ENCODE measurements around the gene USP20.

Gene USP20

DNA sequence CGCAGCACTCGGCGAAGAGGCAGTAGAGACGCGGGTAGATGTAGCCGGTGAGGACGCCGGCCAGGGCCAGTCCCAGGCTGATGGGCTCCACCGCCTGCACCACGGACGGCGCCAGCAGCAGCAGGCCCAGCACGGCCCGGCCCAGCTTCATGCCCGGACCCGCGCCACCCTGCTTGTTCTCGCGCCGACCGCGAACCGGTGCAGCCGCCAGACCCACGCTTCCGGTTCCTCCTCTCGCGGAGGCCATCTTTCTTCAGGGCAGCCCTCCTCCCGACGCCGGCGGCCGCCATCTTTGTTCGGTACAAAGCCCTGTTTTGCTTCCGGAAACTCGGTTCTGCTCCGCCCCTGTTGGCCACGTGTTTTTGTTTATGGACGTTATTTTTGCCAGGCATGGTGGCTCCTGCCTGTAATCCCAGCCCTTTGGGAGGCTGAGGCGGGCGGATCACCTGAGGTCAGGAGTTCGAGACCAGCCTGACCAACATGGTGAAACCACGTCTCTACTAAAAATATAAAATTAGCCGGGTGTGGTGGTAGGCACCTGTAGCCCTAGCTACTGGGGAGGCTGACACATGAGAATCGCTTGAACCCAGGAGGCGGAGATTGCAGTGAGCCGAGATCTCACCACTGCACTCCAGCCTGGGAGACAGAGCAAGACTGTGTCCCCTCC lies 11.2 kb upstream of the USP20 start, which contains the start of gene TOR1A:
TSS of gene TOR1A (minus strand) at position 202 of the 667 bp plus-strand sequence. CDS start at position 151, 51 bp downstream.
- DNase-seq, result peak; percentile 92 to 93

DNA sequence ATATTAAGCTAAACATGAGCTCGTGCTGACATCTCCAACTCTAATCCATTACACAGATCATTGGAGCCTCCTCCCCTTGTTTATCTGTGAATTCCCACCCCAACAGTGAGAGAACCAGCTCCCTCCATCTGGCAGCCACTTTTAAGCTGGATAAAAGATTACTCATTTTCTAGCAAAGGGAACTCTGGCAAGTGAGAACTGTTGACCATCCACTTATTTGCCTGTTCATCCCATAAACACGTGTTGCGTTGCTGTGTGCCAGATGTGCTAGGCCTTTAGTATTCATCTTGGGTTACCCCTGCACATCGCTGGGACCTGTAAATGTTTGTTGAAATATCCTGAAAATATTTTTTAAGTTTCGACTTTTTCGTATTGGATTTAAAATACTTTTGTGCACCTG lies 8.9 kb upstream of the USP20 start:
- no peak for DNase-seq

DNA sequence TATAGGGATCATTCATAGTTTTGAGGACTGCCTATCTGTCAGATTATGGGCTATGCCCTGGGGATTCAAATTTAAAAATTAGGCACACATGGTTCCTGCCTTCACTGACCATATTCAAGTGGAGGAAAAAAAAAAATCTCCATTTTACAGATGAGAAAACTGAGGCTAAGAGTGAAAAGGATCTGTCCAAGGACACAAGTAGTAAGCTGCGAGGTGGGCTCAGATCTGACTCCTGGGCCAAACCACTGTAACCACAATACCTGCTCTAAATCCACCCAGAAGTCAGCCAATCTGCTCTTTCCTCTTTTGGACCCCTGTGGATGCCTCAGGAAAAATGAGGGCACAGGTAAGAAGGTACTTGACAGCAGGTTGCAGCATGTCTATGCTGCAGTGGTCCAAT lies 8.5 kb upstream of the USP20 start:
- no peak for DNase-seq

DNA sequence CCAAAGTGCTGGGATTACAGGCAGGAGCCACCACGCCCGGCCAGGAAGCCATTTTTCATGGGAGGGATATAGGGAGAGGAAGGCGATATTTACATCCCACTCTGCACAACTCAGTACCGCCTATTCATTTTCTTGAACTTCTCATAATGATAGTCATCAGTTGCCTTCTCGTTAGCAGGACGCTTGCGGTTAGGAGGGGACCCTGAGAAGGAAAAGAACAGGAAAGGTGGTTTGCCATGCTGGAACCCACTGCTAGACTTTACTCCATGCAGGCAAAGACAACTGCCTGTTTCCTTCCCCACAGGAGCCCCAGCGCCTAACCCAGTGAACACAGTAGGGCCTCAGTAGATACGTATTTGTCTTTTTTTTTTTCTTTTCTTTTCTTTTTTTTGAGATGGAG lies 7.2 kb upstream of the USP20 start:
- DNase-seq, result no peak

DNA sequence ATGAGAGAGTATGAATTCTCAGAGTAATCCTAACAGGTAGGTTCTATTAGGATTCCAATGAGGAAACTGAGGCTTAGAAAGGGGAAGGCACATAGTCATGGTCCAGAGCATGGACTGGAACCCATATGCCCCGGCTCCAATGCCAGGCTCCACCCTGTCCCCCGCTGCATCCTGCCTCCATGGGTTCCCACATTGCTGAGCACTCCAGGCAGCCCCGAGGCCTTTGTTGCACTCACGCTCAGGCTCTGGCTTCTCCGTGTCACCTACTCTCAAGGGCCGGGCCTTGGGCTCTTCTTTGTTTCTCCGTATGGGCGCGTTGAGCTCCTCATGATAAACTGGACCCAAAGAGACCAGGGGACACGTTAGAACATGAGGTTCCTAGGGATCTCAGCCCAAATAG lies 6.3 kb upstream of the USP20 start:
- DNase-seq, result no peak

DNA sequence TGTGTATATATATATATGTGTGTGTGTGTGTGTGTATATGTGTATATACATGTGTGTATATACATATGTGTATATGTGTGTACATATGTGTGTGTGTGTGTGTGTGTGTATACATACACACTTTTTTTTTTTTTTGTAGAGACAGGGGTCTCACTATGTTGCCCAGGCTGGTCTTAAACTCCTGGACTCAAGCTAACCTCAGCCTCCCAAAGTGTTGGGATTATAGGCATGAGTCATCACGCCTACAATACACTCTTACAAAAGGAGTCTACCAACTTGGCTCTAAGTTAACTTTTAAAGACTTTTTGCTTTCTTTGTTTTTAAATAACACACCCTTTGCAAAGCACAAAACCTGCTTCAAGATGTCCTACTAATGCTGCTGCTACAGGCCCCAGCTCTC lies 2.3 kb upstream of the USP20 start:
- DNase-seq, result no peak

DNA sequence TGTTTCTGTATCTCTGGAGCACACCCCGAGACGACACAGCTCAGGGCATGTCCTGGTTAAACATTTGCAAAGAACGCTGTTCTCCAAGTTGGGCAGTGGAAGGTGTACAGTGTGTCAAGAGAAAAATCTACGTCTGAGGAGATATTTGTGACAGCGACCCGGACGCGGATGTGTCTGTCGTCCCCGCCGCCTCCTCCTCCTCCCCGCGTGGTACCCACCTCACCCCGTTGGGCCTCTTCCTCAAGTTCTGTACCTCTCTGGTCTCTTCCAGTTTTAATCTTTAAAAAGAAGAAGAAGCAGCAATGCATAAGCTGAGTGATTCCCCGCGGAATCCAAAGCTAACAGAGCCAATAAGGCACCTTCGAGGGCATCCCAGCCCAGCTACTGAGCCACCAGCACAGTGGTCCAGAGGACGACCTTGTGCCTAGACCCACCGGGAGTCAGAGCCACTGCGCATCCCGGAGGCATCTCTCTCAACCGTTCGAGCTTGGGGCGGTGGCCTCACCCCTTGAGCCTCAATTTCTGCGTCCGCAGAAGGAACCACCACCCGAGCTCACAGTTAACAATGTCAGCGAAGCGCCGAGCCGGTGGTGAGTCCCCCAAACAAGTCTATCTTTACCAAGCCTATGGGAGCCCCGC lies 650 bp upstream of the USP20 start:
- peak; percentile 16 to 51 for DNase-seq

DNA sequence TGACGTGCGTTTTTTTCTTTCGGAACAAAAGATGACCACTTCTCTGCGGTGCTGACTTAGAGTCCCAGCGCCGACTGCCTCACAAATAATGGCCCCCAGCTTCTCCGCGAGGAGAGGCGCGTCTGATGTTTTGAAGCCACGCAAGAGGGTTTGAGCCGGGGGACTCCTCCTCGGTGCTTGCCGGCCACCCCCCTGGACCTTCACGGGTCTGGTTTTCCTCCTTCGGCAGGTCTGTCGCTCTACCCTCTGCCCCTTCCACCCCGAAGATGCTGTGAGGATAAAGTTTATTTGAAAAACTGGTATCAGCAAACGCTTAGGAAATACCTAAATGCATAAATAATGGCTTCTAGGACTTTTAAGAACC lies 584 bp downstream of the USP20 start:
- DNase-seq, result no peak

DNA sequence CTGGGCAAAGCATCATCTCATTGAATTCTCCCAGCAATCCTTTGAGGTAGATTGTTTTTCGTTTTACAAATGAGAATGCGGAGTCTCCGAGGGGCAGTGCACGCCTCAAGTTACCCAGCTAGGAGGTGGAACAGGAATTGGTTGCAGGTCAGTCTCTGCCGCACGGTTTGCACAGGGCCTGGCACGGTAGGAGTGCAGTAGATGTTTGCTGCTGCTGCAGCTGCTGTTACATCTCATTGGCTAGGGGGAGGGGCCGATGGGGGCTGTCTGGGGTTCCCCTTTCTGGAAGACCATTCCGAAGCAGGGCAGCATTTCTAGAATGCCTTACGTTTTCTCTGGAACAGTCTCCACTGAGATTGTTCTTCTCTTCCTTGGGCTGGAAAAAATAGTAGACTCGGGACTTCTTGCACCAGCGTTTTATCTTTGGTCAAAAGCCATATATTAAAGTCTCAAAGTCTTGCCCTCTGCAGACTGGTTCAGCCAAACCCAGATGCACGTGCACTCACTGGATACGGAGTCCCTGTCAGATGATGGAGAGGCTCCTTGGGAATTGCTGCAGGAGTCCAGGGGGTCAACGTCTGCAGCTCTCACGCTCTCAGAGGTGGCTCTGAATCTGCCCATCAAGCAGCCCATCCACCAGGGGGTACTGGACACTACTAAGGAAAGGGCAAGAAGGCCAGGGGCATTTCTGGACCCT lies 1.2 kb downstream of the USP20 start:
- DNase-seq, result peak; percentile 55

DNA sequence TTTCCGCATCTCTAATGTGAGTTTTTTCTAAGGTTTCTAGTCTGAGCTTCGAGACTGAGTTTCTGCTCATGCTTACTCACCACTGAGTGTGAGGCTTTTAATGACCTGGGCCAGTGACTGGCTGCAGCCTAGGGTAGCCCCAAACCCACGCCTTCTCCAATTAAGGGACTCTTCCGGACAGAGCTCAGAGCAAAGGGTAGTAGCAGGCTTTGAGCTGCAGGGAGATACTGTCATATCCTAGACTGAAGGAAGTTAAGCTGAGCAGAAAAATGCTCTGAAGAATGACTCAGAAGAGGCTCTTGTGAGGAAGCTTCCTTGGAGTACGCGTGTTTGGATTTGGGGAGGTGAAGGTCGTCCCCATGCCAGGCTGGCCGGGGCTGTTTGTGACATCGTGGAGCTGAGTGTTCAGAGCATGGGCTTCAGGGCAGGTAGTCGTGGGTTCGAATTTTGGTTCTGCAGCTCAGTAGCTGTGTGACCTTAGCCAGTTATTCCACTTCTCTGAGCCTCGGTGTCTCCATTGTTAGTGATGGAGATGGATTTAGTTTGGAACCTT lies 3.5 kb downstream of the USP20 start:
- DNase-seq, result no peak

DNA sequence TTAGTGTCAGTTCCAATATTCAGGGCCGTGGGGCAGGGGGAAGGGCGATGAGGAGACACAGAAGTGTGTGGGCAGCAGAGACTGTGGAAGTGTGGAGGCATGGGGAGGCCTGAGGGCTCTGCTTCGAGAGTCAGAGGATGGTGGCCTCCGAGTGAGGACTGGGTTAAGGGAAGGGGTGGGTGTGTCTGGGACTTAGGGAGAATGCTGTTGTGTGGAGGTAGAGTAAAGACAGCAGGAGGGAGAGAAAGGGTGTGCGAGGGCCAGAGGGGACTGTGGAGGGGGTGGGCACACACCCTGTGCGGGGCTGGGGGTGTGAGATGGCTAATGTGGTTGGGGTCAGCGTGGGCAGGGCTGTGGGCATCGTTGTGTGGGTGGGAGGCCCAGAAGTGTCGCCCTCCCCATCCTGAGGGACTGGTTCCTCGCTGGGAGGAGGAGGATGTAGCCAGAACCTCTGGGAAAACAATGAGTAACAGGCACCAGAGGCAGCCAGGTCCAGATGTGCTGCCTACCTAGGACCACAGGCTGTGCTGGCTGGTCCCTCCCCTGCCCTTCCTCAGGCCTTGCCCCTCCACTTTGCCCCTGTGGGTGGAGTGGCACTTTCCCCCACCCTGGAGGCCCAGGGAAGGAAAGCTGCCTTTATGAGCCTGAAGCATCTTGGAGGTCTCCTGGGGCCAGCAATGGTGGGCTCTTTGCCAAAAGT lies 4.2 kb downstream of the USP20 start:
- no peak for DNase-seq

DNA sequence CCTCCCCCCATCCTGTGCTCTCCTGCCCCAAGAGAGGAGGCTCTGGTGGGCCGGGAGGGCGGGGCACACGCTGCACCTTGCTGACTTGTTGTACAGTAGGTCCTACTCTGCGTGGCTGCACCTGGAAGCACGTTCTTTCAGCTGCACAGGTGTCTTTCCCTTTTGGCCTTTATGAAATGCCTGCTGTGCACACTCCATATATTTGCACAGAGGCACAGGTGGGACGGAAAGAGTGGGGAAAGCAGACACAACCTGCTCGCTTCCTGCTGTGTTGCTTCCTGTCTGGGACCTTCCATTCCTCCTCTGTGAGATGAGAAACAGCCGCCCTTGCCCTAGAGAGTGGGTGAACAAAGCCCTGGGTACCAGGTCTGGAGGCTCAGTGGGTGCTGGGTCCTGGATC lies 4.8 kb downstream of the USP20 start:
- DNase-seq, result no peak

DNA sequence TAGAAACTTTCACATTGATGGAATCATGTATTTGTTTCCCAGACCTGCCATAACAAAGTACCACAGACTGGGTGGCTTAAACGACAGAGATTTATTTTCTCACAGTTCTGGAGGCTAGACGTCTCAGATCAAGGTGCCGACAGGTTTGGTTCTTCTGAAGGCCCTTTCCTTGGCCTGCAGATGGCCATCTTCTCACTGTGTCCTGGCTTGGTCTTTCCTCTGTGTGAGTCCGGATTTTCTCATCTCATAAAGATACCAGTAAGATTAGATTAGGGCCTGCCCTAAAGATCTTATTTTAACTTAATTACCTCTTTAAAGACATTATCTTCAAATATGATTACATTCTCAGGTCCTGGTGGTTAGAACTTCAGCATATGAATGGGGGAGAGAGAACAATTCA lies 5.8 kb downstream of the USP20 start:
- DNase-seq, result no peak

DNA sequence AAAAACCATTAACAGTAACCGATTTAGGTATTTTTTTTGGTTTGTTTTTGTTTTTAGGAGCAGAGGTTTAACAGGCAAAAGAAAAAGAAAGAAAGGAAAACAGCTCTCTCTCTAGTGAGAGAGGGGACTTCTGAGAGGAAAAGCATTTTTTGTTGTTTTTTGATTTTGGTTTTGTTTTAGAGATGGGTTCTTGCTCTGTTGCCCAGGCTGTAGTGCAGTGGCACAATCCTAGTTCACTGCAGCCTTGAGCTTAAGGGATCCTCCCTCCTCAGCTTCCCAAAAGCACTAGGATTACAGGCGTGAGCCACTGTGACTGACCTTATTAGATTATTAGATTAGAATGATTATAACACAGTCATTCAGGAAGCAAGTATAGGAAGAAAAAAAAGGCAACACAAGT lies 10.1 kb downstream of the USP20 start:
- DNase-seq, result no peak

DNA sequence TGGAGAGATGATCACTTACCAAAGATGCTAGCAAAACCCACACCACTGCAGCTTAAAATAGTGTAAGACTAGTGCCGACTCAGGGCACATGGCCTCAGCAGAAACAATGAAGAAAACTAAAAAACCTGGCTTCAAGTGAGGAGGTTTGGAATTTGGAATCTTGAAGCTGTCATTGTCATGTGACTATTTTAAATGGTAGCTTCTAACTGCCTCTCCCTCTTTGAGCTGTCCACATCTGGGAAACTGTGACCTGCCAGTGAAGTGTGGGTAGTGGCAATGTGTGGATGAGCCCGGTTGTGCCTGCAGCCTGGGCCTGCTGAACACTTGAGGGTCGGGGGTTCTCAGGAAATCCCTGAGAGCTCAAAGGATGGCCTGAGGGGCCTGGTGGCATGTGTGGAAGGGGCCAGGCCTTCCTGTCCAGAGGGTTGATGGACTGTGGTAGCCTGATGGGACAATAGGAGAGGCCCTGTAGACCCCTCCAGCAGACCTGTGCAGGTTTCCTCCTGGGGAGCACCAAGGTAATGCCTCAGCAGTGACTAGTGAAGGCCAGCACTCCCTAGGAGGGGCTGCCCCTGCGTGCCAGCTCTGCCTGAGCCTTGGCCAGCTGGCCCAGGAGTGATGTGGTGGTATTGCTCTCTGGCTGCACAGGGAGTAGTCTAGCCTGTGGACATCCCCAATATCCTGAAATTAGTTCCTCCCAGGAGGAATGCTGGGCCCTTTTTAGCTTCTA lies 13.6 kb downstream of the USP20 start:
- DNase-seq, result no peak

DNA sequence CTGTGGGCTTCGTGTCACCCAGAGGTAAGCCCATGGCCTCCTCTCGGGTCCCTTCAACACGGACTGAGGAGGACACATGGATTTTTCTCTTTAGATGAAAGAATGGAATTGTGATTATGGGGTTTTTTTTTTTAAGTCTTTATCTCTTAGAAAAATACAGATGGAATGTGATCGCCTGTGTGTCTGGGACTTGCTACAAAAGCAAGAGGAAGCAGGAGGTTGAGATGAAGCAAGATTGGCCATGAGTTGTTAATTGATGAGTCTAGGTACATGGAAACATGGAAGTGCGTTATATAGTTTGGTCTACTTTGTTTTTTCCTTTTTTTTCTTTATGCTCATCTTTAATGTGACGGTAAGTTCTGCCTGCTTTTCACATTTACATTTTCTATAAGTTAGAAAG lies 14.6 kb downstream of the USP20 start:
- DNase-seq, result no peak

DNA sequence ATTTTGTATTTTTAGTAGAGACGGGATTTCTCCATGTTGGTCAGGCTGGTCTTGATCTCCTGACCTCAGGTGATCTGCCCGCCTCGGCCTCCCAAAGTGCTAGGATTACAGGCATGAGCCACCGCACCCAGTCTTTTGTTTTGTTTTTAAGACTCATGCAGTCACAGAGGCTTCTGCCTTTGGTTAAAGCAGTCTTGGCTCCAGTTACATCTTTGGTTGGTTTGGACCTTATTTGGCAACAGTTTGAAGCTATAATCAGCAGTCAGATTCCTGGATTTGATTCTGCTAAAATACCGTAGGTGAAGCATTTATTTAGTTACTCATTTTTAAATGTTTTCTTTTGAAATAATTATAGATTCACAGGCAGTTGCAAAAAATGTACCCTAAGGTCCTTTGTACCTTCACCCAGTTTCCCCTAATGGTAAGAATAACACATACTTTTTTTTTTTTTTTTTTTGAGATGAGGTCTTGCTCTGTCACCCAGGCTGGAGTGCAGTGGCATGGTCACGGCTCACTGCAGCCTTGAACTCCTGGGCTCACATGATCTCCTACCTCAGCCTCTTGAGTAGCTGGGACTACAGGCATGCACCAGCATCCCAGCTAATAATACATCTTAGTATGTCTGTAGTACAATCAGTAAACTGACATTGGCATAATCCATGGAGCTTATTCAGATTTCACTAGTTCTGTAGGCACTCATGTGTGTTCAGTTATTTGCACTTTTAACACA lies 15.7 kb downstream of the USP20 start:
- no peak for DNase-seq

DNA sequence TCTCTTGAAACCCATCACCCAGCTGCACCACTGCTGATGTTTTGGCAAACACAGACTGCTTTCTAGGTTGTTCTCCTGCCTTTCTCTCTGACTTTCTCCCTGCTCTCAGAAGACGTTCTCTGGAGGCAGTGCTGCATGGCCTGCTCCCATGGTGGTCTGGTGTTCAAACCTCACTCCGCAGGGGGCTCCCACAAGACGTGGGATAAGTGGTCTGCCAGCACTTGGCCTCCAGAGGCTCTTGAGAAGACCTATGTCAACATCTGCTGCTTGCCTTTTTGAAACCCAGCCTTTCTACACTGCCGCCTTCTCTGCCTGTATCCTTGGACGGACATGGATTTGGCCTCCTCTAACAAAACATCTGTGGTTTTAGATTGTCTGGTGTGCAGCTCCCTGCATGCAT lies 16.6 kb downstream of the USP20 start:
- no peak for DNase-seq

DNA sequence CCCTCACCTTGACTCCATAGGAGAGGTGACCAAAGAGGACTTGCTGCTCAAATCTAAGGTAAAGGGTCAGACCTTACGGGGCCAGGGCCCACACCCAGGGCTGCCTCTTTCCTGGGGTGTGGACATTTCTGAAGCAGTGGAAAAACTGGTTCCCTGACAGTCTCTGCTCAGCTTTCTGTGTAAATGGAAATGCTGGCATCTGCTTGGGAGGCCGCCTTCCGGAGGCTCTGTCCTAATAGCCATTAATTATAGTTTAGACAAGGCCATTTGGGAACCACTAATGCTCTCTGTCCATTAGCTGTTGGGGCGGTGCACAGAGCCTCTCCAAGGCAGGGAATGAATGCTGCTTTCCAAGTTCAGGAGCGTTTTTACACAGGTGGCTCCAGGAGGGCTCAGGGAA lies 17.3 kb downstream of the USP20 start:
- no peak for DNase-seq

DNA sequence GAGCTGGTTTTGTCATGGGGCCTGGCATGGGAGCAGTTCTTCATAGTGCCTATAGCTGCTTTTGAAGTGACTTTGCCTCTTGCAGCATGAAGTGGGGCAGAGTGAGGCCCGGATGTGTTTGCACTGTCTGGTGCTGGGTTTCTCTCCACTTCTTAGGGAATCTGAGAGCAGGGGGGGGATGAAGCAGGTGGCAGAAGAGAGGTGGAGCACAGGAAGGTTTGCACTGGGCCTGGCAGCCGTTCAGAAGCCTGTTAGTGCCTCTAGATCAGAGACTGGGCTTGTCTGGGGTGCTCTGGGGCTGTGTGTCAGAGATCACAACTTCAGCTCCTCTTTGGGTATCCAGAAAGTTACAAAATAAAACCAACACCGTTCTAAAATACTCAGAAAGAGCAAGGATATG lies 18.4 kb downstream of the USP20 start:
- DNase-seq, result no peak

DNA sequence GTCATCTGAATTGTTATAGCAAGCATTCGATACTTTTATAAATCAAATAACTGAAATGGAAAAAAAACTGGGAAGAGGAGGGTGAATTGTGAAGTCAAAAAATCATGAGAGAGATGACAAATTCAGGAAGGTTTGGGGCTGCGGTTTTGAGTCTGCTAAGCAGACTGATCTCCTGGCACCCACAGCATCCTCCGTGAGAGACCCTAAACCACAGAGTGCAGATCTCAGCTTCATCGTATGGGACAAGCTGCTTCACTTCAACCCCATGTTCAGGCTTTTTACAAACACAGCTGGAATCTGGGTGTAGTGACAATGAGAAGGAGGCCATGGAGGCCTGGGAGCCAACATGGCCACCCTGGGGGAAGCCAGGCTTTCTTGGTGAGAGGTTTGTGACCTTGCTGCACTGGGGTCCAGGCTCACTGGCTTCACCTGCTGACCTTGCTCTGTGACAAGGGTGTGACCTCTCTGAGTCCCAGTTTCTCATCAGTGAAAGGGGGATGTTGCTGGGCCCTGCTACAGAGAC lies 19.4 kb downstream of the USP20 start:
- DNase-seq, result no peak

DNA sequence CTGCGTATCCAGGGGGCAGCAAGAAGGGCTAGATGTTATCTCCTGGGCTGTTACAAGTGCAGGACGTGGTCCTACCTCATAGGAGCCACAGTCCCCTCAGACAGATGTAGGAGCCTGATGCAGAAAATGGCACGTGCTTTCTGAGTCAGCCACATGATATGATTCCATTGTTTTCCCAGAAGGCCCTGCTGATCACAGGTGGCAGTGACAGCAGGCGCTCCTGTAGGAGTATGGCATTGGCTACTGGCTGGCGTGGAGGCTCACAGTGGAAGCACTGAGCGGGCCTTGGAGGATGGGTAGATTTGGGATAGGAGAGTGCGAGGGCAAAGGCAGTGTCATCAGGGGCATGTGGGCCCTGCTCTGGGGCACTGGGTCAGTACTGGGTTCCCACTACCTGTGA lies 21.9 kb downstream of the USP20 start:
- no peak for DNase-seq

Data from CD4-positive, alpha-beta T cell treated with Interleukin-1 beta for 1 hour (primary cell).